Middle frontal gyrus (tissue), 1 donor: Measurements from ENCODE around the gene INO80B.

Source experiments
- DNase-seq: peaks from one replicate; pipeline ENCODE4 v3.0.0-alpha.2; 2015; ENCODE audit warnings: low spot score; ENCODE audit errors: extremely low spot score

The INO80B gene

GRCh38 chr2:74501335-74502071 lies 46.6 kb downstream of the INO80B start:
- DNase-seq: no peak

- no peak for DNase-seq
Measured at GRCh38 chr2:74502147-74502719, 47.3 kb downstream of the INO80B start.

GRCh38 chr2:74502720-74503505 lies 48.0 kb downstream of the INO80B start:
- no peak for DNase-seq

GRCh38 chr2:74503506-74504475 lies 48.9 kb downstream of the INO80B start:
- no peak for DNase-seq

GRCh38 chr2:74504591-74504990 lies 49.7 kb downstream of the INO80B start:
- DNase-seq: no peak

GRCh38 chr2:74505448-74506246 lies 50.8 kb downstream of the INO80B start:
- no peak for DNase-seq

GRCh38 chr2:74507145-74507925 lies 52.4 kb downstream of the INO80B start, which contains the start of gene PCGF1:
Gene PCGF1 (minus strand): TSS chr2:74507695. CDS start chr2:74507668, 27 bp downstream.
- peak; percentile 92 for DNase-seq
